ACHN (cell line): ENCODE results near the gene RAD51B.

ENCODE experiments used
- DNase-seq: peaks from one replicate; pipeline ENCODE4 v3.0.0-alpha.2; 2015
- in situ Hi-C: cut with HindIII; loops from 2 replicates; pipeline ENCODE4 v1.10.0; 2017; ENCODE audit warnings: low sequenced_read_pairs, low pct_ligation_motif_present, low pct_unique_long_range_greater_than_20kb

RAD51B gene

DNA sequence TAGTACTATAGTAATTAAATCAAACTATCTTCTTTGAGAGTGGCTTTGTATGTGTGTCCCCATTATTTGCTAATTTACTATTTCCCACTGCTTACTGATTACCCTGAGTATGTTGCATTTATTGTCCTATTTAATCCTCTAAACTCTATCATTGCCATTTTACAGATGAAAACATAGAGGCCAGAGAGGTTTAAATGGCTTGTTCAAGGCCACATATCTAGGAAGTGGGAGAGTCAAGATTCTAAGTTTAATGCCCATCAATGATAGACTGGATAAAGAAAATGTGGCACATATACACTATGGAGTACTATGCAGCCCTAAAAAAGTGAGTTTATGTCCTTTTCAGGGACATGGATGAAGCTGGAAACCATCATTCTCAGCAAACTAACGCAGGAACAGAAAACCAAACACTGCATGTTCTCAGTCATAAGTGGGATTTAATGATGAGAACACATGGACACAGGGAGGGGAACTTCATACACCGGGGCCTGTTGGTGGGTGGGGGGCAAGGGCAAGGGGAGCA, 553.6 kb downstream of the RAD51B start:
- DNase-seq = no peak
- in situ Hi-C loops = no loop called here

DNA sequence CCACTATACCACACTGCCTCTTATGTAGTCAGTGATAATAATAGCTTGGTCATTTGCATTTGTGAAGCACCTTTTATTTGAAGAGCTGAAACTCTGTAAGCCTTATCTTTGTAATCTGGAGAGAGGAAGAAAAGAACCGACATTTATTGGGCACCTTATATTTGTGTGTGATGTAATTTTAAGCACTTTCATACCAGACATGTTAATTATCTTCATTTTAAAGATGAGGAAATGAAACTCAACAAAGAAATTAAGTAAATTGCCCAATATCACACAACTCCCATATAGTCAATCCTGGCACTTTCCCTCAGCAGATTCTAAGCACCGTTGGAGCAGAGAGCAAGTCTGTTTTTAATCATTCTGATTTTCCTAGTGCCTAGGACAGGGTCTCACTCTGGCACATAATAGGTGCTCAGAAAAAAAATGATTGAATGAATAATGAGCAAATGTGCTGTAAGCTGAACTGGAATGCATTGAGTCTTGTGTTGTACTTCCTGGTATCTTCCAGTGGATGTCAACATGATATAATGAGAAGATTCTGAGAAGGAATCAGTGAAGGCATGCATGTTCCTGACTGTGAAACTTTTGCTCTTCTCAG, 554.4 kb downstream of the RAD51B start:
- in situ Hi-C loops = no loop called here
- no peak for DNase-seq

DNA sequence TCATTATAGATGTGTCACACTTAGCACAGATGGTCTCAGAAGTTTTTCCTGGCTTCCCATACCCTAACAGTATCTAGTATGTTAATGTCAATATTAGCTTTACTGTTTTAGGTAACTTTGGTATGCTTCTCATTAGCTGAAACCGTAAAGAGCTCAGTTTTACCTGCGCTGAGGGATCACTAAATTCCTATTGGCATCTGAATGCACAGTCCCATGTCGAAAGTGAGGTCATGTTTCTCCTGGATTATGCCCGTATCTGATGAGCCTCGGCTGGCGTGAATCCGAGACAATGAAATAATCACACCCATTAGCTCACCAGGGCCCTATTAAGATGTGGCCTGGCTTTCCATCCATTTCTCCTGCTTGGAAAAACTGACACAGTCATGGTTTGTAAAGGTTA, 555.1 kb downstream of the RAD51B start:
- no peak for DNase-seq

DNA sequence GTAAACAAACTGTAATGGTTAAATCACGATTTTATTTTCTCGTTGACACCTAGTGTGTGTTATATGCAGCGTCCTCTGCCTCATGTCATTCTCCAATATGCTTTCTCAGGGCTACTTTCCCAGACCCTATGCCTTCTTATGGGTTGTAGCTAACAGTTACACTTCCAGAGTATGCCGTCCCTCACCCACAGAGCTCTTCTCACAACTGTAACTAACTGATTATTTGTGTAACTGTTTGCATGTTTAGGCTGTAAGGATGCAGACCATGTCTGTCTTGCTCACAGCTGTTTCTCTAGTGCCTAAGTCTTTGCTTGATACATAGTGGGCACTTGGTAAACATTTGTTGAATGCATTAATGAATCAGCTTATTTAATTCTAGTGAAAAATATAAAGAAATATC, 555.8 kb downstream of the RAD51B start:
- DNase-seq = no peak
- in situ Hi-C loops = no loop called here

More for the DNA sequence above, 555.1 kb downstream of the RAD51B start:
- in situ Hi-C loops = no loop called here

DNA sequence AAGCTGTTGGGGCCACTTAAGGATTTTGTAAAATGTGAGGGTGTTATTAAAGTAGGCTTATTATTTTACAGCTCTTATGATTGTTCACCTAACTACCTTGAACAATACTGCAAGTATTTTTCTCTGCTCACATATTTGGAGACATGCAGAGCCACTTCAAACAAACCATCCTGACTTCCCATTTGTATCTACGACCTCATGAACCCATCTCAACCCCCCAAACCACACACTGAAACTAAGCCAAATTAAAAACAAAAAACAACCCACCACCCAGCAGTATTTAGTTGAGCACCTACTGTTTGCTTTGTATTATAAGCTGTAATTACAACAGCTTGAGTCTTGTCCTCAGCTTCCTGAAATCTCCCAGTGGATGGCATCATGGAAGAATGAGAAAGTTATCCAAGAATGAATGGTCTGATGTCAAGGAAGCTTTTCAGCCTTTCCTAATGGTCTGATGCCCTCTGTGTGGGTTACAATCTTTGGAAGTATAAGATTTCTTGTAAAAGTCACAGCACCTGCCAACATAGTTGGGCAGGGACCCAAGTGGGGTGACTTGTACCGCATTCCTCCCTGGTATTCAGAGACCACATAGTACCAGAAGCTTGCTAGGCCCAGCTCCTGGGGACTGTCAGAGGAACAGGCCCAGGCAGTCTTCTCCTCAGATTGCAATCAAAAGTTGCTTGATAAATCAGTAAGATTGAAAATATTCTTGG, 556.6 kb downstream of the RAD51B start:
- in situ Hi-C loops = no loop called here
- no peak for DNase-seq

DNA sequence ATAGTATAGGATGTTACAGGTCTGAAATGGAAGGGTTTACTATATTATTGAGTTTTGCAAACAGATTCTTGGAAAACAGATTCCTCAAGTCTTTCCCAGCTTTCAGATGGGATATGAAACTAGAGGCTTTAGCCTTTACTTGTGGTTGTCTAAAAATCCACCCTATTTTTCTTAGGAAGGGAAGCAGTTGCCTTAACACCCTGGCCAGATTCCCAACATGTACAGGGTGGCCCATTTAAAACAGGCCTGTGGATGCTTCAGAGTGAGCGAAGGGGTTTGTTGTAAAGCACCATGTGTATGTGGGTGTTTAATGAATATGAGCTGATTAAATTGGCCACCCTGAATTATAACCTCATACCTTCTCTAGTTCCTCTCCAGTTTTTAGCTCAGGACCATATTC, 557.4 kb downstream of the RAD51B start:
- no peak for DNase-seq
- in situ Hi-C loops = no loop called here

DNA sequence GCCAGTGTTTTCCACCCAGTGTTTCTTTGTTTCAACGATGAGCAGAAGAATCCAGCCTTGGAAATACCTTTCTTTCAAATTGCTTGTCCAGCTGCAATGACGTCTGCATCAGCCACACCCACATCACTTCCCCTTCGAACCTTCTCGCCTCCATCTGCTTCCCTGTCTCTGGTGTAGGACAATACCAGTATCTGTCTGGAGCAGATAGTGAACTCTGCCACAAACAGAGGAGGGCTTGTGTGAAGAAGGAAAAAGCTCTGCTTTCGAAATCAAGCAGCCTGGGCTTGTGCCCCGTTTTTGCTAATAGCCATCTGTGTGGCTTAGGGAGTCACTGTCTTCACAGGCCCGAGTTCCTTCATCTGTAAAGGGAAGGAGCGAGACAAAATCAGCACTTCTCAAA, 557.9 kb downstream of the RAD51B start:
- DNase-seq = no peak
- in situ Hi-C loops = no loop called here

DNA sequence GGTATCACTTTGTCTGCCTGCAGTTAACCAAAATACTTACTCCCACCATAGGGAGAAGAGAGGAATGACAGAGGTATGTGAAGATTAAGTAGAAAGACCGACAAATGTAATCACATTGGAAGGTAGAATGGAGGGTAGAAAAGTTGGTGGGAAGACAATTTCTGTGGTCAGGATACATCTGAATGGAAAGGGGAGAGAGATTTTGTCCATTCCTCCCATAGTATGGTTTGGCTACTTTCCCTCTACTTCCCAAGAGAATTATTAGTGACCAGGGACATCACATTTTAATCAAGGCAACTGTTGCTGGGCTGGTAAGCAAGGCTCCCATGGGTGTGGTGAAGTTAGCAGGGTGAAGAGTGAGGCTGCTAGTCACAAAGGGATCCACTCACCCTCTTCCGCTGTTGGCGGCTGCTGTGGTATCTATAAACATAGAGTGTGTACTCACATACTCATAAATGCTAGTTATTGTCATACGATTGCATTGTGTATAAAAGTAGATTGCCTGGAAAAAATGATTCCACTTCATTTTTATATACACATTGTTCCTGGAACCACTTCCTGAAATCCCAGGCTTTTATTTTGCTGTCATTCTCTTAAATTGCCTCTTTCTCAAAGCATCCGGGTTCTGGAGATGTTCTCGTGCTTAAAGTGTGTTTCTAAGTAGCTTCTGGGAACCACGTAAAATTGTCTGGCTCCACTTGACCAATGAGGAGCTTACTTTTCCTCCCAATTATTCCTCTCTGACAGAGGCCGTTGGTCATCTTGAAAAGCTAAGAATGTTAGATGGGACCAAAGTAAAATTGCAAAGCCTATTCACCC, 560.1 kb downstream of the RAD51B start:
- DNase-seq = no peak
- in situ Hi-C loops = no loop called here

DNA sequence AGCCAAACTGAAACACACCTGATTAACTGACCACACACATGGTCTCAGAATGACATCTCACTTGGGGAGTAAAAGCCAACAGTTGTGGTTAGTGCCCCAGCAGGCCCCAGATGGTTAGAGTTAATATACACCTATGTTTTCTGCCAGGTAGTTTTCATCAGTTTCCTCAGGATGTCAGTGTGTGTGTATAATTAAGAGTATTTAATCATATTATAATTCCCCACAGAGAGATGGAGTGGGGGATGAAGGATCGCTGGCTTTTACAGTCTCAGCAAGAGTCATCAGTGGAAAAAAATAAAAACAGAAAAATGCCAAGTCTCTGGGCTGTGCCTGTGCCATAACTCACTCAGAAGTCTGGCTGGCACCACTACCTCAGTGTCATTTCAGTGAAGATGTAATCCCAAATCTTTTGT, 560.8 kb downstream of the RAD51B start:
- in situ Hi-C loops = no loop called here
- no peak for DNase-seq

DNA sequence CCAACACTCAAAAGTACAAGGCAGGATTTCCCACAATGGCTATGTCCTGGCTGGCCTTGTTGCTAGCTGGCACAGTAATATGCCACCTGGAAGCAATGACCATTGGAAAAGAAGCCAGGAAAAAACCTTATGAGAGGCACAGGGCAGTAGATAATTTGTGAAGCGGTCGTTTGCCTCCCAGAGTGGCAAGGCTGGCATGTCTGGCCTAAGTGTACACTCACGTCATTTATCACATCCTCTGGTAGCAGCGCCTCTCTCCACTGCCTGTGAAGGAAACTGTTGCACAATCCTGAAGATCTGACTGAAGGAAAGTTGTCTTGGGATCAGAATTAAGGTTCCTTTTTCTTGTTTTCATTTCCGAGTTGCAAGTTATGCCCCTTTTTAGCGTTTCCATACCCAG, 564.8 kb downstream of the RAD51B start:
- in situ Hi-C loops = no loop called here
- DNase-seq = no peak

DNA sequence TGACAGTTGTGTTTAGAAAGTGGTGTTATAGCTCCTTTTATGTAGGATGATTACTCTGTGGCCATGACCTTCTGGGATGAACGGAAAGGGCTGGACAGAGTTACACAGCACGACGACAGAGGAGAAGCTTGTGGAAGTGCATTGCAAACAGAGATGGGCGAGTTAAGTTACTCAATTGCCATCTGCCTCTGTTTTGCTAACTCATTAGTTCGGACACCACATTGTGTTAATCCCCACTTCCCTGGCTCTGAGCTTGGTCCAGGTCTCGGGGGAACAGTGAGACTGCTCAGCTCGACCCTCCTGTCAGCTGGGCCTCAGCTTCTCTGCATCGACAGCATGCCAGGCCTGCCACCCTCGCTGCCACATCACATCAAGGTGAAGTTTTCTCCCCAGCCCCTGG, 565.3 kb downstream of the RAD51B start:
- in situ Hi-C loops = no loop called here
- DNase-seq = no peak

DNA sequence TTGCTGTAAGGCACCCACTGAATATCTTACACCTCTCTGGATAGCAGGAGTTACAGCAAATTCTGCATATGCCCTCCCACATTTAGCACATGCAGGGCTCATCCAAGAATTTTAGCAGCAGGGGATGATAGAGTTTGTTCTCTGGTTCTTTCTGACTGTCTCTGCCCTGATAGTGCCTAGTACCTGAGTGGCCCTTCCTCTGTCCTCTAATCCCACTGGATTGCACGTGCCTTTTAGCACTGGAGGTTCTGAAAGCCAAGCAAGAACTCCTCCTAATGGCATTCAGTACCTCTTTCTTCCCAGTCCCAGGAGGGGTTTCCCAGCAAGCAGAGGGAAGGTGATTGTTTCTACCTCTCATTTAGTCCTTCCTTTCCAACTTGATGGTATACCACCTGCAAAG, 566.9 kb downstream of the RAD51B start:
- DNase-seq = no peak
- in situ Hi-C loops = no loop called here

DNA sequence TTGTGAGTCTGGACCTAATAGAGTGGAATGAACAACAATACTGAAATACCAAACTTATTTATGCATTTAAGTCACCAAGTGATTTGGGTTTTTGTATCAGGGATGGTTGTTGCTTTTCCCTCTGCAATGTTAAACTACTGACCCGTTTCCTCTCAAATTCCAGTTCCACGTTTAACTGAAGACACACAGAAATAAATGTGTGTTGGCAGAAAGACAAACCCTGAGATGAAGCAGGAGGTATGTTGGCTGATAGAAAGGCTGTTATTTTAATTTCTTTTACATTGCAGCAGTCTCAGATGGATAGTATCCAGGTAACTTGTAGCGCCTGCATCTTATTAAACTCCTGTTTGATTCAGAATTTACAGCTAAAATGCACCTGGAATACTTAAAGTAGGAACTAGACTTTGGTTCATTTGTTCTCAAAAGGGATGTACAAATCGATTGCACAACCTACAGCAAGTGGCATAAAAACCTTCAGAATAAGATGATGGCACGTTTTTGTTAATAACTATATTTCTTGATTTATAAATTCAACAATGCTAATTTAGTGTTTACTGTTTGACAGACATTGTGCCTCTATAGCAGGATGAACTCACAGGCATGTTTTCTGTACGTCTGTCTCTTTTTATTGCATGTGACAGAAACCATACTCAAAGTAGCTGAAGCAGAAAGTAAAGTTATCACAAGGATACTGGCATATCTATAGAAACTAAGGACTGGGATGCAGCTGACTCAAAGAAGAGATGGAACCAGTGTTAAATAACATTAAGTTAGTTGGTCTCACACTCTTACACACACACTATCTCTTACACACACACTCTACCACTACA, 567.6 kb downstream of the RAD51B start:
- in situ Hi-C loops = no loop called here
- DNase-seq = no peak

DNA sequence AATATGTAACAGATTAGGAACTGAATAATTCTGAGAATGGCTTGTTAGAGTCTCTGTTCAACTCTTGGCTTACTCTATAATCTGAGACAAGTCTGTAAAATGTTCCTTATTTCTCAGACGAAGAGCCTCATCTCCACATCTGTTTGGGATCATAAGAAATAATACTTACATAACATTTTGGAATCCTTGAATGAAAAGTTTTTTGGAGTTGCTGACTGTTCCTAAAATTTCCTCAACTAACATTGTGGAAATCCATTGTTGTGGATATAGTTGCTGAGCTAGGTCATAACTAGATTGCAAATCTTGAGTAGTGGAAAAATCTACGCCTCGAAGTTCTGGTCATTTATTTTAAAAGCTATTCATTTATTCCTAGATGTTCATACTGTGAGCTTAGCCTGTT, 570.4 kb downstream of the RAD51B start:
- DNase-seq = no peak
- in situ Hi-C loops = no loop called here

DNA sequence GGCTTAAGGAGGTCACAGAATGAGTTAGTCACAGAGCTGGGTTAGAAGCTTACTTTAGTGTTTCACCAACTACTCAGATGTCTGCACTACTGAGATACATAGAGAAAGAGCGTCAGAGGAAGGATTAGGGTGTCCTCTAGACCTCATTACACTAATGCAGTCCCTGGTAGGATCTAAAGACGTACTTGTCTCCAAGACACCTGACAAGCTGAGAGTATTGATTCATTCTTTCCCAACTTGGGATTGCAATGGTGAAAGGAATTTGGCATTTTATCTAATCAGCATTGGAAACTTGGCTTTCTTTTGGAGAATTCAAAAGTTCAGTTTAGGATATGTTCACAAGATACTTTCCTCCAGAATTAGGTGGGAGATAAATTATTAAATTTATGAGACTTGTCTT, 571.2 kb downstream of the RAD51B start:
- DNase-seq = no peak
- in situ Hi-C loops = no loop called here

DNA sequence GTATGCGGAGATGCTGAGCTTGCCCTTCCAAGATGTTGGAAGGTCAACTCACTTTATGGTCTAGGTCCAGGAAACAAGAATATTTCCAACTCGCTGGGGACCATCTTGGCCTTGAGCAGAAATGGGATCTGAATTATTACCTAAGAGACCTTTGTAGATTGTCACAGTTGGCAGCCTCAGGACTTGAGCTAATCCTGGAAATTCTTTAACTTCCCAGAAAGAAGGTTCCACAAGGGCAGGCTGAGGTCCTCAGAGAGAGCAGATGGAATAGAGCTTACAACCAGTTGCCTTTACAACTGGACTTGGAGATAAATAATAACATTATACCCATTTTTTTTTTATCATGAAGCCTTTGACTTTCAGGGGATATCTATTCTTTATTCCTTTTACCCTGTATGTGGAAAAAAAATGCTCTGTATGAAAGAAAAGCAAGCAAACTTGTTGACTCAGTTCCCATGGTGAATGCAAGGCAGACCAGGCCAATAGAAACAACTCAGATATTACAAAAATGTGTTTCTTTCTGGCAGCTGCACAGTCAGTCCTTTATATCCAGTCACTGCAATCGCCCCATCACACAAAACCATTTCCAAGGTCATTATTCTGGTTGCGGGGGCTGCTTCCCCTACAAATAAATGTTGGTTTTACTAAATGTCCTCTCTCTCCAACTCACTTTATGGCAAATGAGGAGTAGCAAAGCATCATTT, 571.9 kb downstream of the RAD51B start:
- DNase-seq = no peak
- in situ Hi-C loops = no loop called here

DNA sequence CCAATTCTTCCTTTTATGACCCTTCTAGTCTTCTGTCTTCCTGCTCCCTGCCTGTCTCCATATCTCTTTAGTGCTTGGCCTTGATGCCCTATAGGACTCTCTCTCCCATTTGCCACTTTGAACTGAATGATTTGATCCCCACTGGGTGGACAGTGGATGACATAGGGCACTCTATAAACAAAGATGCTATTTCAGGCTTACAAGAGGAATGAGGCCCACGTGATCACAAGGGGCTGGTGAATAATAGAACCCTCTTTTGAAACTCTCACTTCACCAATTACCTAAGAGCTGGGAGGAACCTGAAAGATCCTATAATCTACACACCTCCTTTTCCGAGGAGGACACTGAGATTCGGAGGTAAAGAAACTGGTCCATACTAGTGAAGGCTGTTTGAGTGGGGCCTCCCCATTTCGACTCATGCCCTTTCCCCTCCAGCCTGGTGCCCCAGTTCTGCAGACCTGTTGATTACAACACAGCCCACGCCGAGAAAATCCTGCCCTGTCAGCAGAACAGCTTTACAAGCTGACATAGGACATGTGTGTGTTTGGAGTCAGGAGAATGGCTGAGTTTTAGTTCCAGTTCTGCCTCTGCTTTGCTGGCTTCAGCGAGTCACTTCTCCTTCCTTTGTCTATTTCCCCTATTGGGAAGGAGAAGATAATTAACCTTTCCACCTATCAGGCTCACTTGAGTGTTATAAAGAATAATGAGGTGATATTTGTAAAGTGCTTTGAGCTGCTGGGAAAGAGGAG, 573.0 kb downstream of the RAD51B start:
- no peak for DNase-seq
- in situ Hi-C loops = no loop called here

DNA sequence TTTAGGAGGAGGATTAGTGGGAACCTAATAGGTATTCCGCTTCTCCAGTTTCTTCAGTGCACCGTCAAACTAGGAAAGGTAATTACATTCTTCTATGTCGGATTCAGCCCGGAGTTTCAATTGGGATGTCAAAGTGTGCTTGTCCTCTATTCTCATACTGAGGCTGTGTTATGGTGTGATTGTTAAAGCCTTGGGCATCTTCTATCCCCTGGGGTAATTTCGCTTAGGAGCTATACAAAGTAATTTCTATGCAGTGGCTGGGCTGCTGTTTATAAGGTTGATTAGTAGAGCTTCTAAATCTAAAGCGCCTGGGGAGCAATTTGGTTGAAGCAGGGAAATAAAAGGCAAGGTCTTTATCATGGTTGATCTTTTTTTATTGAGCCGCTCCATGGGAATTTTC, 573.7 kb downstream of the RAD51B start:
- DNase-seq = no peak
- in situ Hi-C loops = no loop called here
